Panc1 (cell line): Measurements from ENCODE around the gene UACA.

Experiments
- POLR2AphosphoS5 ChIP-seq: IDR thresholded peaks from 2 replicates; pipeline ENCODE4 v1.6.1; 2012; ENCODE audit warnings: mild to moderate bottlenecking, low read depth, low read length, moderate library complexity
- TF ChIP-seq, protein P1 (sequence below), 2 experiments: IDR thresholded peaks; 2 replicates each; pipeline ENCODE4 v1.6.1; 2011 to 2012; ENCODE audit warnings: low read depth in 2 of 2, control low read depth in 1 of 2, low read length in 1 of 2, mild to moderate bottlenecking in 1 of 2, moderate library complexity in 1 of 2; ENCODE audit not compliant: insufficient read depth in 1 of 2
- TF ChIP-seq, protein P2 (sequence below): fragments of 450-650 bp; IDR thresholded peaks from 2 replicates; pipeline ENCODE4 v1.5.1; 2017; ENCODE audit warnings: mild to moderate bottlenecking

DNA sequence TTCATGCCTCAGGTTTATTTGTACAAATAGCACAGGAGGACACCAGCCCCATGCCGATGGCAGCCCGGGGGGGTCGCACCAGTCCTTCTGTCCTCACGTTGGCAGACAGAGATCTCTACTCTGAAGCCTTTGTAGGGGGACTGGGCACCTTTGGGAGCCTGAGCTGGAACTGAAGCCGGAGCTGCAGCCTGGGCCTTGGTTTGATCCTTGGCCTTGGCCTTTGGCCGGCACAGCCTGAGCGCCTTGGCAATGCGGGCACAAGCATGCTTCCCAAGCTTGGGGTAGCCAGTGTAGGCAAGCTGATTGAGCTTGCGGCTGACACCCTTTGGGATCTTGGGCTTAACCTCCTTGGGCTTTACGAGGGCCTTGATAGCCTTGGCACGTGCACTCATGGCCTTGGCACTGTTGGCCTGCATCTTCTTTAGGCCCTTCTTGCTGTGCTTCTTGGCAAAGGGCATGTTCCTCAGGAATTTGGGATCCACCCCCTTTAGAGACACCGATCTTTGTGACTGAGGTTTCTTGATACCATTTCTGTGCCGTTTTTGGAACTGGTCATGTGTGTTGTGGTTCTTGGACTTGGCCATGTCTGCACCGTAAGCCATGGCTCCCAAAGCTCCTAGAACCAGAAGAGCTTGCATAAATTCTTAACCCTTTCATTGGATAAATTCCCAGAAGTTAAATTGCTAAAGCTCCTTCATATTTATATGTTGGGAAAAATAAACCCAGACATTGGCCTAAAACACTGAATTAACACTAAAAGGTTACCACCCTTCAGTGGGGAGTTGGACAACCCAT, 33.4 kb upstream of the UACA start:
- TF ChIP-seq, protein P1, sequence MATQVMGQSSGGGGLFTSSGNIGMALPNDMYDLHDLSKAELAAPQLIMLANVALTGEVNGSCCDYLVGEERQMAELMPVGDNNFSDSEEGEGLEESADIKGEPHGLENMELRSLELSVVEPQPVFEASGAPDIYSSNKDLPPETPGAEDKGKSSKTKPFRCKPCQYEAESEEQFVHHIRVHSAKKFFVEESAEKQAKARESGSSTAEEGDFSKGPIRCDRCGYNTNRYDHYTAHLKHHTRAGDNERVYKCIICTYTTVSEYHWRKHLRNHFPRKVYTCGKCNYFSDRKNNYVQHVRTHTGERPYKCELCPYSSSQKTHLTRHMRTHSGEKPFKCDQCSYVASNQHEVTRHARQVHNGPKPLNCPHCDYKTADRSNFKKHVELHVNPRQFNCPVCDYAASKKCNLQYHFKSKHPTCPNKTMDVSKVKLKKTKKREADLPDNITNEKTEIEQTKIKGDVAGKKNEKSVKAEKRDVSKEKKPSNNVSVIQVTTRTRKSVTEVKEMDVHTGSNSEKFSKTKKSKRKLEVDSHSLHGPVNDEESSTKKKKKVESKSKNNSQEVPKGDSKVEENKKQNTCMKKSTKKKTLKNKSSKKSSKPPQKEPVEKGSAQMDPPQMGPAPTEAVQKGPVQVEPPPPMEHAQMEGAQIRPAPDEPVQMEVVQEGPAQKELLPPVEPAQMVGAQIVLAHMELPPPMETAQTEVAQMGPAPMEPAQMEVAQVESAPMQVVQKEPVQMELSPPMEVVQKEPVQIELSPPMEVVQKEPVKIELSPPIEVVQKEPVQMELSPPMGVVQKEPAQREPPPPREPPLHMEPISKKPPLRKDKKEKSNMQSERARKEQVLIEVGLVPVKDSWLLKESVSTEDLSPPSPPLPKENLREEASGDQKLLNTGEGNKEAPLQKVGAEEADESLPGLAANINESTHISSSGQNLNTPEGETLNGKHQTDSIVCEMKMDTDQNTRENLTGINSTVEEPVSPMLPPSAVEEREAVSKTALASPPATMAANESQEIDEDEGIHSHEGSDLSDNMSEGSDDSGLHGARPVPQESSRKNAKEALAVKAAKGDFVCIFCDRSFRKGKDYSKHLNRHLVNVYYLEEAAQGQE (IDR thresholded peaks at IDR 0.05; ENCODE audit: insufficient read depth in 1 of 2, low read depth in 2 of 2, low read length in 1 of 2) = no peak
- TF ChIP-seq, protein P2, sequence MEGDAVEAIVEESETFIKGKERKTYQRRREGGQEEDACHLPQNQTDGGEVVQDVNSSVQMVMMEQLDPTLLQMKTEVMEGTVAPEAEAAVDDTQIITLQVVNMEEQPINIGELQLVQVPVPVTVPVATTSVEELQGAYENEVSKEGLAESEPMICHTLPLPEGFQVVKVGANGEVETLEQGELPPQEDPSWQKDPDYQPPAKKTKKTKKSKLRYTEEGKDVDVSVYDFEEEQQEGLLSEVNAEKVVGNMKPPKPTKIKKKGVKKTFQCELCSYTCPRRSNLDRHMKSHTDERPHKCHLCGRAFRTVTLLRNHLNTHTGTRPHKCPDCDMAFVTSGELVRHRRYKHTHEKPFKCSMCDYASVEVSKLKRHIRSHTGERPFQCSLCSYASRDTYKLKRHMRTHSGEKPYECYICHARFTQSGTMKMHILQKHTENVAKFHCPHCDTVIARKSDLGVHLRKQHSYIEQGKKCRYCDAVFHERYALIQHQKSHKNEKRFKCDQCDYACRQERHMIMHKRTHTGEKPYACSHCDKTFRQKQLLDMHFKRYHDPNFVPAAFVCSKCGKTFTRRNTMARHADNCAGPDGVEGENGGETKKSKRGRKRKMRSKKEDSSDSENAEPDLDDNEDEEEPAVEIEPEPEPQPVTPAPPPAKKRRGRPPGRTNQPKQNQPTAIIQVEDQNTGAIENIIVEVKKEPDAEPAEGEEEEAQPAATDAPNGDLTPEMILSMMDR = no peak
- TF ChIP-seq POLR2AphosphoS5 = no peak
